Measurements from ENCODE around the gene SPATA3.

The SPATA3 gene

DNA sequence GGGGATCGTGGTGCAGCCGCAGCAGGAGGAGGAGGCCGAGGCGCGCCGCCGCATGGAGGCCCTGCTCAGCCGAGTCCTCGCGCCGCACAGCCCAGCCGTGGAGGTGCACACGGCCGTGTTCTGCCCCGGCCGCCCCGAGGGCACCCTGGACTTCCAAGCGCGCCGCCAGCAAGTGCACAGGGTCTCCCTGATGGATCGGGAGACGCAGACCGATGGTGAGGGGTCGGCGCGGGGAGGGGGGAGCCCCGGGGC, 5.1 kb upstream of the SPATA3 start:
- H2AK5ac ChIP-seq (ENCODE audit: low read length) = no peak overlapping the region

DNA sequence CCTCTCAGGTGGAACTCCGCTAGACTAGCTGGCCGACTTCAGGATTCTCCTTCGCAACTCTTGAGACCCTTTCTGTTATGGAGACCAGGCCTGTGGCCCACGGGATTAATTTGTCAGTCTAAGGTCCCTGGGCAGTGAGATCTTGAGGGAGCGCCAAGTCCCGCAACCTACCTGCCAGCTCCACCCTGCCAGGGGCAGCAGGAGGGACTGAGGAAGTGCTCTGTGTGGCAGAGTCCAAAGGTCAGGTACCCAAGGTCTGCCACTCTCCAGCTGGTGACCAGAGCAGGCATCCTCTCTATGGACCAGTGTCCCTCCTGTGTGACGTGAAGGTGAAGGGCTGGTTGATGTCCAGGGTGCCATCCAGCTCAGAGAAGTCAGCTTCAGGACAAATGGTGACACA, 4.3 kb upstream of the SPATA3 start:
- H4K91ac ChIP-seq (ENCODE audit: low read depth, low read length) = no peak overlapping the region
- no peak overlapping the region for H2AK5ac ChIP-seq (ENCODE audit: low read length)
- no peaks in the 10 kb centered on the region for H3K9me3 ChIP-seq (ENCODE audit: insufficient read depth, low read depth, low read length)
- no peak overlapping the region for H4K12ac ChIP-seq (ENCODE audit: low read depth, low read length)
- no peak overlapping the region for H3K18ac ChIP-seq (ENCODE audit: low read length)
- no CpG with 5 or more reads among the region's 7 CpGs for WGBS (ENCODE audit: extremely low coverage, insufficient coverage, insufficient read length)
- no peak overlapping the region for H3K23ac ChIP-seq (ENCODE audit: low read length)
- H3K4ac ChIP-seq (ENCODE audit: low read depth, low read length) = no peak overlapping the region
- no peak overlapping the region for H4K8ac ChIP-seq (ENCODE audit: low read depth, low read length)
- H3K79me1 ChIP-seq (ENCODE audit: low read length) = no peaks in the 10 kb centered on the region
- H2BK12ac ChIP-seq (ENCODE audit: low read length) = no peak overlapping the region
- H3K14ac ChIP-seq (ENCODE audit: low read length) = no peak overlapping the region
- no peak overlapping the region for H3K9ac ChIP-seq (ENCODE audit: low read length)
- H3K36me3 ChIP-seq (ENCODE audit: control insufficient read depth in 1 of 2, insufficient read depth in 2 of 2, low read length in 2 of 2) = no peaks in the 10 kb centered on the region
- H3K4me2 ChIP-seq (ENCODE audit: low read length) = no peak overlapping the region
- no peaks in the 10 kb centered on the region for H3K27me3 ChIP-seq (ENCODE audit: insufficient read depth, low read length)
- no peak overlapping the region for H3K4me3 ChIP-seq (ENCODE audit: low read depth, low read length)
- H2BK120ac ChIP-seq (ENCODE audit: insufficient read depth, low read length, poor library complexity) = no peak overlapping the region
- H2AFZ ChIP-seq (ENCODE audit: insufficient read depth, low read length, poor library complexity) = no peak overlapping the region
- DNase-seq = no peak
- H3K27ac ChIP-seq (ENCODE audit: low read depth, low read length) = no peak overlapping the region
- H3K79me2 ChIP-seq (ENCODE audit: control insufficient read depth, insufficient read depth, low read length, poor library complexity) = no peaks in the 10 kb centered on the region
- H2BK5ac ChIP-seq (ENCODE audit: low read depth, low read length, poor library complexity) = no peak overlapping the region
- peaks cover 0 to 4% of the 10 kb centered on the region in 2 experiments for H3K4me1 ChIP-seq (ENCODE audit: control insufficient read depth in 1 of 2, insufficient read depth in 2 of 2, low read length in 2 of 2)

More for the DNA sequence above, 5.1 kb upstream of the SPATA3 start:
- no peak overlapping the region for H3K4me2 ChIP-seq (ENCODE audit: low read length)
- H2BK5ac ChIP-seq (ENCODE audit: low read depth, low read length, poor library complexity) = no peak overlapping the region
- H3K27me3 ChIP-seq (ENCODE audit: insufficient read depth, low read length) = no peaks in the 10 kb centered on the region
- H3K4me1 ChIP-seq (ENCODE audit: control insufficient read depth in 1 of 2, insufficient read depth in 2 of 2, low read length in 2 of 2) = peaks cover 0 to 4% of the 10 kb centered on the region in 2 experiments
- no peak overlapping the region for H4K12ac ChIP-seq (ENCODE audit: low read depth, low read length)
- H2BK120ac ChIP-seq (ENCODE audit: insufficient read depth, low read length, poor library complexity) = no peak overlapping the region
- no peaks in the 10 kb centered on the region for H3K79me1 ChIP-seq (ENCODE audit: low read length)
- H3K23ac ChIP-seq (ENCODE audit: low read length) = no peak overlapping the region
- H3K9ac ChIP-seq (ENCODE audit: low read length) = no peak overlapping the region
- no peaks in the 10 kb centered on the region for H3K79me2 ChIP-seq (ENCODE audit: control insufficient read depth, insufficient read depth, low read length, poor library complexity)
- no peak overlapping the region for H2AFZ ChIP-seq (ENCODE audit: insufficient read depth, low read length, poor library complexity)
- no peak overlapping the region for H3K27ac ChIP-seq (ENCODE audit: low read depth, low read length)
- H3K4ac ChIP-seq (ENCODE audit: low read depth, low read length) = no peak overlapping the region
- no peak overlapping the region for H3K14ac ChIP-seq (ENCODE audit: low read length)
- H3K4me3 ChIP-seq (ENCODE audit: low read depth, low read length) = no peak overlapping the region
- H4K8ac ChIP-seq (ENCODE audit: low read depth, low read length) = no peak overlapping the region
- no CpG with 5 or more reads among the region's 27 CpGs for WGBS (ENCODE audit: extremely low coverage, insufficient coverage, insufficient read length)
- no peaks in the 10 kb centered on the region for H3K9me3 ChIP-seq (ENCODE audit: insufficient read depth, low read depth, low read length)
- H4K91ac ChIP-seq (ENCODE audit: low read depth, low read length) = no peak overlapping the region
- no peak for DNase-seq
- H2BK12ac ChIP-seq (ENCODE audit: low read length) = no peak overlapping the region
- no peak overlapping the region for H3K18ac ChIP-seq (ENCODE audit: low read length)
- no peaks in the 10 kb centered on the region for H3K36me3 ChIP-seq (ENCODE audit: control insufficient read depth in 1 of 2, insufficient read depth in 2 of 2, low read length in 2 of 2)

DNA sequence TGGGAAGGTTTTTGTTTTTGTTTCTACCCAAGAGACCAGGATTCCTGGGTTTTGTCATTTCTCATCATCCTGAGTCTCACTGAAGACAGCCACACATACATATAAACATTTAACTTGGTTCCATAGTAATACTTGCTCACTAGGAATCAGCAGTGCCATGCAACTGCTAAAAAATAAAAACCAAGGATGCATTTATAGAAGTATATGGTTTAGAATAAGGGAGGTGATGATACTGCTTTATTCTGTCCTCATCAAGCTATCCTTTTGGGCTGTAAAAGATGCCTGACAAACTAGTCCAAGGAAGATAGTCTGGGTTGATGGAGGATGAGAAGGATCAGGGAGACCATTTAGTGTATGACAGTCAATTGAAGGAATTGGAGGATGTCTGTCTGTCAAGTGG, 740 bp downstream of the SPATA3 start:
- no peak for DNase-seq
- H3K4ac ChIP-seq (ENCODE audit: low read depth, low read length) = no peak overlapping the region
- H3K9me3 ChIP-seq (ENCODE audit: insufficient read depth, low read depth, low read length) = no peaks in the 10 kb centered on the region

GRCh38 chr2:230998882-230999281, 3.0 kb downstream of the SPATA3 start:
- H3K4me1 ChIP-seq (ENCODE audit: control insufficient read depth in 1 of 2, insufficient read depth in 2 of 2, low read length in 2 of 2) = no peaks in the 10 kb centered on the region
- no peak overlapping the region for H2AK5ac ChIP-seq (ENCODE audit: low read length)
- DNase-seq = peak in 1 of 2 donors; percentile 40
- no CpG with 5 or more reads among the region's 2 CpGs for WGBS (ENCODE audit: extremely low coverage, insufficient coverage, insufficient read length)
- no peak overlapping the region for H4K91ac ChIP-seq (ENCODE audit: low read depth, low read length)
- no peak overlapping the region for H3K9ac ChIP-seq (ENCODE audit: low read length)
- no peak overlapping the region for H3K4me2 ChIP-seq (ENCODE audit: low read length)
- H2BK120ac ChIP-seq (ENCODE audit: insufficient read depth, low read length, poor library complexity) = no peak overlapping the region
- H3K36me3 ChIP-seq (ENCODE audit: control insufficient read depth in 1 of 2, insufficient read depth in 2 of 2, low read length in 2 of 2) = no peaks in the 10 kb centered on the region
- H3K9me3 ChIP-seq (ENCODE audit: insufficient read depth, low read depth, low read length) = peaks cover 4% of the 10 kb centered on the region
- no peak overlapping the region for H2BK12ac ChIP-seq (ENCODE audit: low read length)
- no peak overlapping the region for H3K27ac ChIP-seq (ENCODE audit: low read depth, low read length)
- no peak overlapping the region for H3K18ac ChIP-seq (ENCODE audit: low read length)
- H4K12ac ChIP-seq (ENCODE audit: low read depth, low read length) = no peak overlapping the region
- H3K23ac ChIP-seq (ENCODE audit: low read length) = no peak overlapping the region
- H3K14ac ChIP-seq (ENCODE audit: low read length) = no peak overlapping the region
- H4K8ac ChIP-seq (ENCODE audit: low read depth, low read length) = no peak overlapping the region
- no peak overlapping the region for H3K4me3 ChIP-seq (ENCODE audit: low read depth, low read length)
- H2BK5ac ChIP-seq (ENCODE audit: low read depth, low read length, poor library complexity) = no peak overlapping the region
- no peaks in the 10 kb centered on the region for H3K79me2 ChIP-seq (ENCODE audit: control insufficient read depth, insufficient read depth, low read length, poor library complexity)
- H3K4ac ChIP-seq (ENCODE audit: low read depth, low read length) = no peak overlapping the region
- no peak overlapping the region for H2AFZ ChIP-seq (ENCODE audit: insufficient read depth, low read length, poor library complexity)
- H3K27me3 ChIP-seq (ENCODE audit: insufficient read depth, low read length) = no peaks in the 10 kb centered on the region
- no peaks in the 10 kb centered on the region for H3K79me1 ChIP-seq (ENCODE audit: low read length)

More for the DNA sequence above, 740 bp downstream of the SPATA3 start:
- no peaks in the 10 kb centered on the region for H3K36me3 ChIP-seq (ENCODE audit: control insufficient read depth in 1 of 2, insufficient read depth in 2 of 2, low read length in 2 of 2)
- H3K14ac ChIP-seq (ENCODE audit: low read length) = no peak overlapping the region
- H4K8ac ChIP-seq (ENCODE audit: low read depth, low read length) = no peak overlapping the region
- H3K79me2 ChIP-seq (ENCODE audit: control insufficient read depth, insufficient read depth, low read length, poor library complexity) = no peaks in the 10 kb centered on the region
- H3K4me2 ChIP-seq (ENCODE audit: low read length) = no peak overlapping the region
- no peak overlapping the region for H4K12ac ChIP-seq (ENCODE audit: low read depth, low read length)
- H2AK5ac ChIP-seq (ENCODE audit: low read length) = no peak overlapping the region
- H3K27ac ChIP-seq (ENCODE audit: low read depth, low read length) = no peak overlapping the region
- no peak overlapping the region for H4K91ac ChIP-seq (ENCODE audit: low read depth, low read length)
- H2AFZ ChIP-seq (ENCODE audit: insufficient read depth, low read length, poor library complexity) = no peak overlapping the region
- no peaks in the 10 kb centered on the region for H3K79me1 ChIP-seq (ENCODE audit: low read length)
- H2BK120ac ChIP-seq (ENCODE audit: insufficient read depth, low read length, poor library complexity) = no peak overlapping the region
- H2BK5ac ChIP-seq (ENCODE audit: low read depth, low read length, poor library complexity) = no peak overlapping the region
- no peak overlapping the region for H3K23ac ChIP-seq (ENCODE audit: low read length)
- H3K4me1 ChIP-seq (ENCODE audit: control insufficient read depth in 1 of 2, insufficient read depth in 2 of 2, low read length in 2 of 2) = no peaks in the 10 kb centered on the region
- H3K4me3 ChIP-seq (ENCODE audit: low read depth, low read length) = no peak overlapping the region
- no peak overlapping the region for H3K9ac ChIP-seq (ENCODE audit: low read length)
- no peak overlapping the region for H3K18ac ChIP-seq (ENCODE audit: low read length)
- H3K27me3 ChIP-seq (ENCODE audit: insufficient read depth, low read length) = no peaks in the 10 kb centered on the region
- H2BK12ac ChIP-seq (ENCODE audit: low read length) = no peak overlapping the region

- no peak for DNase-seq
- Histone ChIP-seq H3K9me3 (ENCODE audit: insufficient read depth, low read depth, low read length) (peaks cover 4% of the 10 kb centered on the region), H3K27me3 (ENCODE audit: insufficient read depth, low read length) (no peaks in the 10 kb centered on the region), H2BK12ac (ENCODE audit: low read length) (no peak overlapping the region), H4K8ac (ENCODE audit: low read depth, low read length) (no peak overlapping the region), H3K36me3 (ENCODE audit: control insufficient read depth in 1 of 2, insufficient read depth in 2 of 2, low read length in 2 of 2) (no peaks in the 10 kb centered on the region), H4K12ac (ENCODE audit: low read depth, low read length) (no peak overlapping the region), H3K79me2 (ENCODE audit: control insufficient read depth, insufficient read depth, low read length, poor library complexity) (no peaks in the 10 kb centered on the region), H3K4me2 (ENCODE audit: low read length) (no peak overlapping the region), H3K4ac (ENCODE audit: low read depth, low read length) (no peak overlapping the region), H3K9ac (ENCODE audit: low read length) (no peak overlapping the region), H2BK5ac (ENCODE audit: low read depth, low read length, poor library complexity) (no peak overlapping the region), H3K14ac (ENCODE audit: low read length) (no peak overlapping the region), H2AK5ac (ENCODE audit: low read length) (no peak overlapping the region), H2AFZ (ENCODE audit: insufficient read depth, low read length, poor library complexity) (no peak overlapping the region), H3K4me3 (ENCODE audit: low read depth, low read length) (no peak overlapping the region), H4K91ac (ENCODE audit: low read depth, low read length) (no peak overlapping the region), H3K18ac (ENCODE audit: low read length) (no peak overlapping the region), H2BK120ac (ENCODE audit: insufficient read depth, low read length, poor library complexity) (no peak overlapping the region), H3K4me1 (ENCODE audit: control insufficient read depth in 1 of 2, insufficient read depth in 2 of 2, low read length in 2 of 2) (no peaks in the 10 kb centered on the region), H3K23ac (ENCODE audit: low read length) (no peak overlapping the region), H3K79me1 (ENCODE audit: low read length) (no peaks in the 10 kb centered on the region), H3K27ac (ENCODE audit: low read depth, low read length) (no peak overlapping the region)
- WGBS (ENCODE audit: extremely low coverage, insufficient coverage, insufficient read length) = no CpG with 5 or more reads among the region's 4 CpGs
Observed at GRCh38 chr2:230999477-230999876, 3.6 kb downstream of the SPATA3 start.

Data from trophoblast cell (in vitro differentiated cells and primary cell).